ENCODE results near the gene ARSD. TPM values are rescaled to one million over a fixed set of nuclear protein-coding genes. Genes with fewer than 3 reads are reported as not detected.
"Not testable (repeated sequence)": the region's sequence is repeated elsewhere in the genome, so short reads cannot be mapped to it uniquely, and the experiment has no call there.

The ARSD gene
- total RNA-seq, 2 donors from 2014 or later, result 1.8 to 2.5 TPM

DNA sequence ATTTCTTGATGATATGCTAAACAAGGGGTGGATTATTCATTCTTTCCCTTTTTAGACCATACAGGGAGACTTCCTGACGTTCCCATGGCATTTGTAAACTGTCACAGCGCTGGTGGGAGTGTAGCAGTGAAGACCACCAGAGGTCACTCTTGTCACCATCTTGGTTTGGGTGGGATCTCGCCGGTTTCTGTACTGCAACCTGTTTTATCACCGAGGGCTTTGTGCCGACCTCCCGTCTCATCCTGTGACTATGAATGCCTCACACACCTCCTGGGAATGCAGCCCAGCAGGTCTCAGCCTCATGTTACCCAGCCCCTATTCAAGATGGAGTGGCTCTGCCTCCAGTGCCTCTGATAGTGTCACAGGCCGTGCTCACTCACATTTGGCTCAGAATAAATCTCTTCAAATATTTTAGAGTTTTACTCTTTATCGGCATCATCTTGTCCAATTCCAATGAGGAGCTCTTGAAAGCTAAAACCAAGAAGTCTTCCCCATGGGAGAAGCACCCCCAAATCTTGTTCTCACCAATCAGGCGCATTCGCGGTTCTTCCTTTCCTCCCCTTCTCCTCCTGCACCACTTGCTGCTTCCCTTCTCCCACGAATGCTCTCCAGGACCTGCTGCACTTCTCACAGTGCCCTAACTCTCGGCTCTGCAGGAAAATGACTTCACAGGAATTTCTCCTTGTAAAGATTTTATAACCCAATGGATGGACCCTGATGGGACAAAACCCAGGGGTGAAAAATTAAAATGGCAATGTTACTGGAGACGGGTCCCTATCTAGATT lies 39.2 kb downstream of the ARSD start:
- H3K4me3 Mint-ChIP-seq, result peak overlapping the region; percentile 71
- H3K9me3 Mint-ChIP-seq; H3K36me3 Mint-ChIP-seq (ENCODE audit: low read depth); H3K27me3 Mint-ChIP-seq; ATAC-seq (replicated peaks); H3K4me1 Mint-ChIP-seq; H3K27ac Mint-ChIP-seq: not testable (repeated sequence)

GRCh38 chrX:2889045-2889605 lies 40.0 kb downstream of the ARSD start:
- Mint-ChIP-seq H3K36me3 (ENCODE audit: low read depth) (no peaks in the 10 kb centered on the region), H3K4me3 (peak overlapping the region; percentile 71), H3K9me3 (no peaks in the 10 kb centered on the region), H3K27ac (peak overlapping the region; percentile 33), H3K27me3 (peaks cover 7% of the 10 kb centered on the region), H3K4me1 (no peaks in the 10 kb centered on the region)
- ATAC-seq (replicated peaks), result no peak

GRCh38 chrX:2888309-2888708 lies 40.8 kb downstream of the ARSD start:
- Mint-ChIP-seq H3K27me3 (peaks cover 7% of the 10 kb centered on the region), H3K4me1 (no peaks in the 10 kb centered on the region), H3K36me3 (ENCODE audit: low read depth) (no peaks in the 10 kb centered on the region), H3K4me3 (peak overlapping the region; percentile 71), H3K9me3 (no peaks in the 10 kb centered on the region), H3K27ac (no peak overlapping the region)
- ATAC-seq (replicated peaks), result no peak

- Mint-ChIP-seq H3K4me3 (no peak overlapping the region), H3K9me3 (no peaks in the 10 kb centered on the region), H3K36me3 (ENCODE audit: low read depth) (no peaks in the 10 kb centered on the region), H3K27me3 (peaks cover 16% of the 10 kb centered on the region), H3K4me1 (no peaks in the 10 kb centered on the region), H3K27ac (no peak overlapping the region)
- ATAC-seq (replicated peaks), result no peak
Measured at GRCh38 chrX:2883770-2884169, 45.4 kb downstream of the ARSD start.

DNA sequence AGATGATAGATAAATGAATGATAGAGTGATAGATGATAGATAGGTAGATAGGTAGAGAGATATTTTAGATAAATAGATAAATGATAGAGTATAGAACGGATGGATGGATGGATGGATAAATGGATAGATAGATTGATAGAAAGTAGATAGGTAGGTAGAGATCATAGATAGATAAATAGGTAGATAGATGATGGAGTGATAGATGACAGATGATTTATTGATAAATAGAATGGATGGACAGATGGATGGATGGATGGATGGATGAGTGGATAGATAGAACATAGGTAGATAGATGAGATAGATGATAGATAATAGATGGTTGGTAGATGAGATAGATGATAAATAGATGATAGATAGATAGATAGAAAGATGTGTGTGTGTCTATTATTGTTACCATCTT lies 49.5 kb downstream of the ARSD start:
- ATAC-seq (replicated peaks), result no peak
- Mint-ChIP-seq H3K4me1 (no peaks in the 10 kb centered on the region), H3K27me3 (peaks cover 11% of the 10 kb centered on the region), H3K4me3 (no peak overlapping the region), H3K27ac (no peak overlapping the region), H3K9me3 (no peaks in the 10 kb centered on the region), H3K36me3 (ENCODE audit: low read depth) (no peaks in the 10 kb centered on the region)

GRCh38 chrX:2878563-2878962 lies 50.6 kb downstream of the ARSD start:
- Mint-ChIP-seq H3K4me1 (no peaks in the 10 kb centered on the region), H3K36me3 (ENCODE audit: low read depth) (no peaks in the 10 kb centered on the region), H3K4me3 (no peak overlapping the region), H3K9me3 (no peaks in the 10 kb centered on the region), H3K27me3 (peaks cover 15% of the 10 kb centered on the region), H3K27ac (no peak overlapping the region)
- no peak for ATAC-seq (replicated peaks)

DNA sequence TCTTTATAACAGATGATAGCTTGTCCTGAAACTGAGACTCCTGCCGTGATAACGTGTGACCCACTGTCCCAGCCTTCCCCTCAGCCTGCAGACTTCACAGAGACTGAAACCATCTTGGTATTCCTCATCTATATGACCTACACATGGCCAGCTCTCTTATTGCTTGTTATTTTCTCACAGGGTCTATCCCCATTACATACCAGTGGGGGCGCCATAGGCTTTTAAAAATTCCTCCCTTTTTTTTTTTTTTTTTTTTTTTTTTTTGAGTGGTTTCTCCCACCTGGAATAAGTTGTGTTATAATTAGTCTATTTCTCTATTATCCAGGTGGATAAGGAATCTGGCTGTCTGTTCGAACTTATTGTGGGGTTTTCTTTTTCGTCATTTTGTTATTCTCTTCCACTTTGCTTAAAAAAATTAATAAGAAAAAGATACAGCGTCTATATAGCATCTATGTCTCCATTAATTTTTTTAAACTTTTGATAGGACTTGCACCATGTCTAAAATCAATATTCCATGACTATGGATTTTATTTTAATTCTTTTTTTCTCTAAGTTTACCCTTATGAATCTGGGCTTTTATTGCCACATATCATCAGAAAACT lies 53.2 kb downstream of the ARSD start:
- Mint-ChIP-seq H3K4me3 (no peak overlapping the region), H3K27me3 (peaks cover 12% of the 10 kb centered on the region), H3K36me3 (ENCODE audit: low read depth) (no peaks in the 10 kb centered on the region), H3K9me3 (no peaks in the 10 kb centered on the region), H3K27ac (no peak overlapping the region), H3K4me1 (no peaks in the 10 kb centered on the region)
- no peak for ATAC-seq (replicated peaks)

GRCh38 chrX:2875136-2875481 lies 54.0 kb downstream of the ARSD start:
- Mint-ChIP-seq H3K4me3 (no peak overlapping the region), H3K27ac (no peak overlapping the region), H3K9me3 (no peaks in the 10 kb centered on the region), H3K36me3 (ENCODE audit: low read depth) (no peaks in the 10 kb centered on the region), H3K4me1 (no peaks in the 10 kb centered on the region), H3K27me3 (peaks cover 12% of the 10 kb centered on the region)
- no peak for ATAC-seq (replicated peaks)

- no peak overlapping the region for H3K4me3 Mint-ChIP-seq
Measured at GRCh38 chrX:2874222-2875135, 54.7 kb downstream of the ARSD start.

GRCh38 chrX:2872671-2873277 lies 56.4 kb downstream of the ARSD start:
- Mint-ChIP-seq H3K4me1 (no peaks in the 10 kb centered on the region), H3K27ac (no peak overlapping the region), H3K9me3 (no peaks in the 10 kb centered on the region), H3K36me3 (ENCODE audit: low read depth) (no peaks in the 10 kb centered on the region), H3K4me3 (no peak overlapping the region), H3K27me3 (peaks cover 6% of the 10 kb centered on the region)
- ATAC-seq (replicated peaks), result no peak

More at GRCh38 chrX:2874222-2875135, 54.7 kb downstream of the ARSD start:
- no peak for ATAC-seq (replicated peaks)
- H3K9me3 Mint-ChIP-seq, result no peaks in the 10 kb centered on the region
- H3K36me3 Mint-ChIP-seq (ENCODE audit: low read depth), result no peaks in the 10 kb centered on the region
- H3K4me1 Mint-ChIP-seq, result no peaks in the 10 kb centered on the region
- peaks cover 7% of the 10 kb centered on the region for H3K27me3 Mint-ChIP-seq
- H3K27ac Mint-ChIP-seq, result no peak overlapping the region

DNA sequence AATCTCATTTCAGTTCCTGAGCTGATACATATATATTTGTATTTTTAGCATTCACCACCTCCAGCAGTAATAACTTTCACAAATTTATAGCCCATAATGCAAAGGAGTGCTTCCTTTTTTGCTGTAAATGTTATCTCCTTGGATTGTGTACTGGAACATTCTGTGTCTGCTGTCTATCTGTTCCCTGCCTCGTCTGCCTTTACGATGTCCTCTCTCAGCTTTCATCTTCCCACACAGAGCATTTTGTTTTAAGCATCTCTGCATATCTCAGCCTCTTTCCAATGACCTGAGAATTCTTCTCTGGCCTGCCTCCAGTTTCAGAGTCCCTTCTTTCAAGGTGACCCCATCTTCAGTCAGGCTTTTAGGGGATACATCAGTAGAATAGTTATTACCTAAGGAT lies 57.3 kb downstream of the ARSD start:
- Mint-ChIP-seq H3K9me3 (no peaks in the 10 kb centered on the region), H3K4me1 (no peaks in the 10 kb centered on the region), H3K4me3 (no peak overlapping the region), H3K27me3 (peaks cover 6% of the 10 kb centered on the region), H3K27ac (no peak overlapping the region), H3K36me3 (ENCODE audit: low read depth) (no peaks in the 10 kb centered on the region)
- ATAC-seq (replicated peaks), result no peak

DNA sequence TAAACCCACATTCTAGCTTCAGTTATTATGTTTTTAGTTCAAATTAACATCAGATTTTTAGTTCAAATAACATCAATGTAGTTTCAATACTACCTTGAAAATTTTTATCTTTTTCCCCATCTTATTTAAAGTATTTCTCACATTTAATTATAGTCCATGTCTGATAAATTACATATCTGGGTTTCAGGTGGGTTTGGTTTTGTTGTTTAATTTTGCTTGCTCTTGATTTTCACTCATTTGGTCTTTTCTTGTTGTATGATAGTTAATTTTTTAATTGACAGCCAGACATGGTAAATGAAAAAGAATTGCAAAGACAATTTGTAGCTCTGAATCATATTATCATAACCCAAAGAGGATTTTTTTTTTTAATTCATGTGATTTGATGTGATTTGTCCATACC lies 58.5 kb downstream of the ARSD start:
- H3K4me3 Mint-ChIP-seq, result no peak overlapping the region
- peaks cover 6% of the 10 kb centered on the region for H3K27me3 Mint-ChIP-seq
- no peak for ATAC-seq (replicated peaks)
- H3K4me1 Mint-ChIP-seq, result no peaks in the 10 kb centered on the region
- H3K36me3 Mint-ChIP-seq (ENCODE audit: low read depth), result no peaks in the 10 kb centered on the region
- no peak overlapping the region for H3K27ac Mint-ChIP-seq
- no peaks in the 10 kb centered on the region for H3K9me3 Mint-ChIP-seq

GRCh38 chrX:2867206-2867605 lies 61.9 kb downstream of the ARSD start:
- no peaks in the 10 kb centered on the region for H3K27me3 Mint-ChIP-seq
- H3K4me1 Mint-ChIP-seq, result no peaks in the 10 kb centered on the region

DNA sequence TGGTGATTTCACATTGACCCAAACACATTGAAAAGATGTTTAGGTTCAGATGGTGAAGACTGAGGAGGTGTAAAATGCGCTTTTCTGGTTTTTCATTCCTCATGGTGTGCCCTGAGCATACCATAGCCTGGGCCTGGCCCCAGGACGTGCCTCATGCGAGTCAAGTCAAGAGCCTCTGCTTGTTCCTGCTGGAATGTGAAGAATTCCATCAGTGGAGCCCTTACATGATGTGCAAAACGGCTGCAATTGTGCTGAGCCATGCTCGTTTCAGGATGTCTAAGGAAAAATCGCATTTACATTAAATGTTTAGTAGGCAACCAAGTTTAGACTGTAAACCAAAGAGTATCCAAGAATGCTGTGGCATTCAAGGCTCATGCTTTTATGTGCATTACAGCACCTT lies 65.5 kb downstream of the ARSD start:
- Mint-ChIP-seq H3K27ac (no peak overlapping the region), H3K9me3 (no peaks in the 10 kb centered on the region), H3K27me3 (no peaks in the 10 kb centered on the region), H3K4me3 (no peak overlapping the region), H3K36me3 (ENCODE audit: low read depth) (no peaks in the 10 kb centered on the region), H3K4me1 (no peaks in the 10 kb centered on the region)
- no peak for ATAC-seq (replicated peaks)

More at GRCh38 chrX:2867206-2867605, 61.9 kb downstream of the ARSD start:
- no peak for ATAC-seq (replicated peaks)
- Mint-ChIP-seq H3K36me3 (ENCODE audit: low read depth) (no peaks in the 10 kb centered on the region), H3K27ac (no peak overlapping the region), H3K4me3 (no peak overlapping the region), H3K9me3 (no peaks in the 10 kb centered on the region)

Measured in activated T-helper 17 cell treated with anti-CD3 and anti-CD28 coated beads, Interleukin-2, amount 50 U/mL, for 72 hours (primary cell).